Pancreas (tissue), 10 donors: Measurements from ENCODE around the gene DIAPH3. TPM values are rescaled to one million over a fixed set of nuclear protein-coding genes. Genes with fewer than 3 reads are reported as not detected.

ENCODE experiments used
- ATAC-seq, 4 donors: fragments of 200-7000 bp; cut with Tn5 transposase; one replicate each; pipeline versions ENCODE4 v1.8.0 to v1.9.1; 2020; ENCODE audit warnings: mild to moderate bottlenecking in 4 of 4, moderate library complexity in 4 of 4
- DNase-seq, 6 donors: peaks; one replicate each; pipeline ENCODE4 v3.0.0-alpha.2; 2020
- FAIRE-seq: peaks from 2 replicates; lab custom pipeline; 2012; peaks lifted over from hg19 to GRCh38; lab: Jason Lieb, UNC
- H3K27ac ChIP-seq, 4 donors: fragments of 200-600 bp; sonication (generic); 1 replicate in 3 of 4; 2 replicates in 1 of 4; pipeline versions ENCODE4 v1.5.0 to v1.8.0; 2020
- H3K27me3 ChIP-seq, 4 donors: fragments of 200-600 bp; one replicate each; pipeline ENCODE4 v1.8.0; 2021
- H3K36me3 ChIP-seq, 3 donors: fragments of 200-600 bp; sonication (generic) in 1 of 3; one replicate each; pipeline versions ENCODE4 v1.5.0 to v1.8.0; 2020 to 2021
- H3K4me1 ChIP-seq, 3 donors: fragments of 200-600 bp; one replicate each; pipeline ENCODE4 v1.8.0; 2021
- H3K4me3 ChIP-seq, 4 donors: fragments of 200-600 bp; sonication (generic) in 2 of 4; one replicate each; pipeline versions ENCODE4 v1.5.0 to v1.8.0; 2020 to 2021
- H3K9me3 ChIP-seq, 4 donors: fragments of 200-600 bp; one replicate each; pipeline ENCODE4 v1.8.0; 2021
- CTCF ChIP-seq, 4 donors: fragments of 200-600 bp; sonication (generic) in 3 of 4; IDR thresholded peaks; one replicate each; pipeline versions ENCODE4 v1.5.0 to v1.8.0; 2021; ENCODE audit warnings: antibody characterized with exemption in 4 of 4
- WGBS, 2 donors: extraction: QIAGEN DNeasy Blood & Tissue Kit; methylation state at CpG; one replicate each; pipeline ENCODE4 v1.1.7; 2013; 5-methylcytosine and 5-hydroxymethylcytosine counted together
- intact Hi-C, 3 donors: fragments of 100-400 bp; cut with DNase I; formaldehyde crosslinking; loops; one replicate each; pipeline versions ENCODE4 v1.11.1 to v1.14.2; 2022
- polyA plus RNA-seq, 2 donors: library from polyadenylated mRNA; stranded (reverse); fragments of 200-250 nt; gene quantifications; one replicate each; pipeline ENCODE4 v1.2.3, GENCODE V29; 2013
- total RNA-seq, 6 donors: library from RNA; stranded (reverse); fragmentation: NEBNext Ultra II Directional in 4 of 6; extraction: Animal tissue kit (Norgen Biotek cat#: 25700) in 4 of 6; gene quantifications; one replicate each; pipeline versions ENCODE4 v1.2.1 to v1.2.4, GENCODE V29; 2021 to 2023
- donor health status: healthy with polysubstance abuse.
- donor health status: DM: no; HTN: no; CAD: no; lungs with moderate emphysema.
- donor health status: DM: no; HTN: no; CAD: no.
- donor health status: control.
- donor health status: control.
- donor health status: Bipolar disorder and iron deficiency.
- donor health status: DM: yes; HTN: yes; CAD: no.
- donor health status: DM: no; HTN: no; CAD: no.
- donor health status: DM: no; HTN: no; CAD: no.
- donor health status: DM: yes; HTN: yes; CAD: no.

Gene DIAPH3
- total and polyA plus RNA-seq, 8 donors = 0.12 to 1.3 (median 0.42) TPM; not detected in 1

- intact Hi-C loops = no loop called here
- no peaks in the 10 kb centered on the region for H3K9me3 ChIP-seq
- no peaks in the 10 kb centered on the region for H3K36me3 ChIP-seq
- H3K4me1 ChIP-seq = no peaks in the 10 kb centered on the region
- DNase-seq (no peak), FAIRE-seq (no peak), ATAC-seq (no peak)
- WGBS, 2 donors = 87 to 92% methylated on average over 3 of the region's 3 CpGs
- no peak for TF ChIP-seq CTCF (IDR thresholded peaks at IDR 0.05)
- H3K27ac ChIP-seq = no peak overlapping the region
- no peak overlapping the region for H3K4me3 ChIP-seq
- no peaks in the 10 kb centered on the region for H3K27me3 ChIP-seq
Observed at GRCh38 chr13:59976856-59977255, 186.9 kb downstream of the DIAPH3 start.

DNA sequence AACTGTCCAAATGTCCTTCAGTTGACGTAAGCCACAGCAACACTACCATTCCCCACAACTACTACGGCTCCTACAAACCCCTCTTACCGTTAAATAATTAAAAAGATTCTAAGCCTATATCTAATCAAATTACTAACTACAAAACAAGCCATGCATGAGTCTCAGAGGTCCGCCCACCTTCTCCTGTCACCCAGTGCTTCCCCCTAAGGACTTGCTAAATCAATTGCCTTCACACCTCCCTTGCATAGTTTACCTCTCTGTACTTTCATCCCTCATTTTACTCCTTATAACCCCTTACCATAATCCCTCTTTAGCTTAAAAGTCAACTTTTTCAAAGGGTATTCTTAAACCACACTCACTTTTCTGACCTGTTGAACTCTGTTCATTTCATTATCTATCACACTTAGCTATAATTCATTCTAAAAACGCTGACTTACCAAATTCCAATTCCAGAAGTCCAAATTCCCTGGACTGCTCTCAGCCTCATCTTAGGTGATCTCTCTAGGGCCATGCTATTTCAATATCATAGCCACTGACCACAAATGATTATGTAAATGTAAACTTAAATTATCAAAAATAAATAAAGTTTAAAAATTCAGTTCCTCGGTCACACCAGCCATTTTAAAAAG, 187.8 kb downstream of the DIAPH3 start:
- no peaks in the 10 kb centered on the region for H3K36me3 ChIP-seq
- no peak for DNase-seq
- no peak overlapping the region for H3K27ac ChIP-seq
- no peaks in the 10 kb centered on the region for H3K4me1 ChIP-seq
- intact Hi-C loops = no loop called here
- no peak overlapping the region for H3K4me3 ChIP-seq
- no peaks in the 10 kb centered on the region for H3K27me3 ChIP-seq
- WGBS, 2 donors = 95 to 99% methylated on average over 6 of the region's 6 CpGs
- no peak for TF ChIP-seq CTCF (IDR thresholded peaks at IDR 0.05)
- no peaks in the 10 kb centered on the region for H3K9me3 ChIP-seq
- no peak for FAIRE-seq
- ATAC-seq = no peak

- no peaks in the 10 kb centered on the region for H3K36me3 ChIP-seq
- no peak for FAIRE-seq
- H3K9me3 ChIP-seq = no peaks in the 10 kb centered on the region
- TF ChIP-seq CTCF (IDR thresholded peaks at IDR 0.05) = no peak
- H3K4me3 ChIP-seq = no peak overlapping the region
- H3K27me3 ChIP-seq = no peaks in the 10 kb centered on the region
- intact Hi-C loops = no loop called here
- 95 to 100% methylated on average over 3 of the region's 3 CpGs for WGBS, 2 donors
- ATAC-seq = no peak
- H3K27ac ChIP-seq = no peak overlapping the region
- no peaks in the 10 kb centered on the region for H3K4me1 ChIP-seq
- no peak for DNase-seq
Observed at GRCh38 chr13:59970847-59971246, 192.9 kb downstream of the DIAPH3 start.

GRCh38 chr13:59963827-59964226, 199.9 kb downstream of the DIAPH3 start:
- no peak for DNase-seq
- H3K27ac ChIP-seq = no peak overlapping the region
- FAIRE-seq = no peak
- 48 to 73% methylated on average over 2 of the region's 2 CpGs for WGBS, 2 donors
- intact Hi-C loops = no loop called here
- no peak for ATAC-seq
- H3K27me3 ChIP-seq = no peaks in the 10 kb centered on the region
- no peaks in the 10 kb centered on the region for H3K4me1 ChIP-seq
- H3K36me3 ChIP-seq = no peaks in the 10 kb centered on the region
- TF ChIP-seq CTCF (IDR thresholded peaks at IDR 0.05) = no peak
- no peak overlapping the region for H3K4me3 ChIP-seq
- no peaks in the 10 kb centered on the region for H3K9me3 ChIP-seq

DNA sequence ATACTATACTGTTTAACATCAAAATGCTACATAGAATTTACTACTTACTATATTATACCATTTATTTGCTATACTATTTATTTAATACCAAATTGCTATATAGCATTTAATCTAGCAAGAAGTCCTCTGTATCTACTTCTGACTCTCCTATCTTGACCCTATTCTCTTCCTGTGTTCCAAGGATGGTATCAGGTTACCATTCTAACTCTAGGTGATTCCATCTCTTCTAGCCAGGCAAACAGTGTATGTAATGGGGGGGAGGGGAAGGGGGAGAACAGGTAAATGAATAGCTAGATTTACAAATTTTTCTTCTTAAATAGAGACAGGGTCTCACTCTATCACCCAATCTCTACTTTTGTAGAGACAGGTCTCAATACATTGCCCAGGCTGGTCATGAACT, 200.3 kb downstream of the DIAPH3 start:
- TF ChIP-seq CTCF (IDR thresholded peaks at IDR 0.05) = no peak
- H3K27me3 ChIP-seq = no peaks in the 10 kb centered on the region
- H3K4me1 ChIP-seq = no peaks in the 10 kb centered on the region
- H3K4me3 ChIP-seq = no peak overlapping the region
- no peaks in the 10 kb centered on the region for H3K9me3 ChIP-seq
- H3K27ac ChIP-seq = no peak overlapping the region
- FAIRE-seq (no peak), ATAC-seq (no peak), DNase-seq (no peak)
- intact Hi-C loops = no loop called here
- H3K36me3 ChIP-seq = no peaks in the 10 kb centered on the region
